Stimulated activated naive CD4-positive, alpha-beta T cell treated with Interleukin-2 at 50 U/mL for 16 hours (primary cell): ENCODE results near the gene NDUFS6.
"Not testable (repeated sequence)": the region's sequence is repeated elsewhere in the genome, so short reads cannot be mapped to it uniquely, and the experiment has no call there.

Experiments used
- DNase-seq: peaks from one replicate; lab custom pipeline; 2025; lab: John Stamatoyannopoulos, UW

NDUFS6 gene

GRCh38 chr5:1834022-1834551 is 32.9 kb downstream of the NDUFS6 start:
- no peak for DNase-seq

- DNase-seq, result no peak
Measured at GRCh38 chr5:1834721-1835429, 33.7 kb downstream of the NDUFS6 start.

- no peak for DNase-seq
Measured at GRCh38 chr5:1835431-1835830, 34.2 kb downstream of the NDUFS6 start.

GRCh38 chr5:1836176-1836890 is 35.1 kb downstream of the NDUFS6 start:
- DNase-seq, result no peak

GRCh38 chr5:1836891-1837880 is 36.0 kb downstream of the NDUFS6 start:
- no peak for DNase-seq

GRCh38 chr5:1838013-1838412 is 36.8 kb downstream of the NDUFS6 start:
- DNase-seq, result no peak

GRCh38 chr5:1840071-1840547 is 38.9 kb downstream of the NDUFS6 start:
- no peak for DNase-seq

- no peak for DNase-seq
Measured at GRCh38 chr5:1840741-1841521, 39.7 kb downstream of the NDUFS6 start.

GRCh38 chr5:1842004-1842819 is 41.0 kb downstream of the NDUFS6 start:
- DNase-seq, result no peak

GRCh38 chr5:1843761-1844160 is 42.6 kb downstream of the NDUFS6 start:
- DNase-seq, result not testable (repeated sequence)

GRCh38 chr5:1844708-1845436 is 43.7 kb downstream of the NDUFS6 start:
- DNase-seq, result no peak

GRCh38 chr5:1845696-1846095 is 44.5 kb downstream of the NDUFS6 start:
- DNase-seq, result no peak

- DNase-seq, result no peak
Measured at GRCh38 chr5:1846583-1846982, 45.4 kb downstream of the NDUFS6 start.

- no peak for DNase-seq
Measured at GRCh38 chr5:1847056-1847455, 45.8 kb downstream of the NDUFS6 start.

- no peak for DNase-seq
Measured at GRCh38 chr5:1847611-1848010, 46.4 kb downstream of the NDUFS6 start.

- DNase-seq, result no peak
Measured at GRCh38 chr5:1850324-1851154, 49.3 kb downstream of the NDUFS6 start.

GRCh38 chr5:1851290-1851934 is 50.2 kb downstream of the NDUFS6 start:
- DNase-seq, result no peak

- DNase-seq, result no peak
Measured at GRCh38 chr5:1852324-1852947, 51.2 kb downstream of the NDUFS6 start.
